Mucosa of descending colon (tissue), 3 donors: ENCODE results near the gene KAT6B. TPM values are rescaled to one million over a fixed set of nuclear protein-coding genes. Genes with fewer than 3 reads are reported as not detected.

Source experiments
- ATAC-seq: fragments of 200-7000 bp; cut with Tn5 transposase; one replicate; pipeline ENCODE4 v1.9.1; 2020; ENCODE audit warnings: mild to moderate bottlenecking, moderate library complexity
- DNase-seq, 3 donors: peaks; one replicate each; pipeline ENCODE4 v3.0.0-alpha.2; 2020
- H3K36me3 ChIP-seq: fragments of 200-600 bp; one replicate; pipeline ENCODE4 v1.8.0; 2021; ENCODE audit warnings: low read depth, mild to moderate bottlenecking
- H3K4me1 ChIP-seq: fragments of 200-600 bp; one replicate; pipeline ENCODE4 v1.8.0; 2021; ENCODE audit warnings: low read depth, mild to moderate bottlenecking
- H3K4me3 ChIP-seq: fragments of 200-600 bp; one replicate; pipeline ENCODE4 v1.8.0; 2021; ENCODE audit warnings: mild to moderate bottlenecking
- H3K9me3 ChIP-seq: fragments of 200-600 bp; one replicate; pipeline ENCODE4 v1.8.0; 2021; ENCODE audit warnings: mild to moderate bottlenecking
- CTCF ChIP-seq: fragments of 200-600 bp; IDR thresholded peaks from one replicate; pipeline ENCODE4 v1.8.0; 2022; ENCODE audit warnings: antibody characterized with exemption, mild to moderate bottlenecking
- intact Hi-C, 2 donors: fragments of 100-400 bp; cut with DNase I in 1 of 2; cut with micrococcal nuclease in 1 of 2; formaldehyde crosslinking; loops; one replicate each; pipeline versions ENCODE4 v1.11.0 to v1.11.1; 2022; cut with DNase I, micrococcal nuclease
- total RNA-seq, 3 donors: library from RNA; stranded (reverse); fragmentation: NEBNext Ultra II Directional in 2 of 3; extraction: Animal tissue kit (Norgen Biotek cat#: 25700) in 2 of 3; gene quantifications; one replicate each; pipeline versions ENCODE4 v1.2.1 to v1.2.4, GENCODE V29; 2021 to 2023
- donor health status: DM: no; HTN: no; CAD: no; lungs with moderate emphysema.
- donor health status: DM: no; HTN: no; CAD: no.
- donor health status: DM: no; HTN: yes; CAD: no.

Gene KAT6B
- total RNA-seq, 3 donors from 2014 or later = 29.5 to 60.5 (median 39.3) TPM

- H3K9me3 ChIP-seq = no peaks in the 10 kb centered on the region
- intact Hi-C loops = no loop called here
- TF ChIP-seq CTCF = no peak
- no peak overlapping the region for H3K4me3 ChIP-seq
- DNase-seq (no peak), ATAC-seq (no peak)
- no peaks in the 10 kb centered on the region for H3K4me1 ChIP-seq
- no peaks in the 10 kb centered on the region for H3K36me3 ChIP-seq
Observed at GRCh38 chr10:74808501-74808900, 17.9 kb upstream of the KAT6B start.

- intact Hi-C loops = no loop called here
- ATAC-seq = no peak
- Histone ChIP-seq H3K9me3 (no peaks in the 10 kb centered on the region), H3K36me3 (no peaks in the 10 kb centered on the region), H3K4me3 (no peak overlapping the region), H3K4me1 (no peaks in the 10 kb centered on the region)
- TF ChIP-seq CTCF = no peak
- no peak for DNase-seq
Observed at GRCh38 chr10:74810087-74810486, 16.3 kb upstream of the KAT6B start.

GRCh38 chr10:74813381-74814259 lies 12.8 kb upstream of the KAT6B start:
- ATAC-seq (no peak), DNase-seq (no peak)
- H3K9me3 ChIP-seq = no peaks in the 10 kb centered on the region
- H3K4me1 ChIP-seq = no peaks in the 10 kb centered on the region
- H3K36me3 ChIP-seq = no peaks in the 10 kb centered on the region
- no peak for TF ChIP-seq CTCF
- intact Hi-C loops = no loop called here
- H3K4me3 ChIP-seq = no peak overlapping the region

GRCh38 chr10:74814797-74815196 lies 11.6 kb upstream of the KAT6B start:
- Histone ChIP-seq H3K4me1 (no peaks in the 10 kb centered on the region), H3K36me3 (no peaks in the 10 kb centered on the region), H3K9me3 (no peaks in the 10 kb centered on the region), H3K4me3 (no peak overlapping the region)
- TF ChIP-seq CTCF = no peak
- no peak for ATAC-seq
- DNase-seq = no peak
- intact Hi-C loops = no loop called here

GRCh38 chr10:74816824-74817498 lies 9.4 kb upstream of the KAT6B start:
- TF ChIP-seq CTCF = no peak
- H3K36me3 ChIP-seq = no peaks in the 10 kb centered on the region
- DNase-seq (no peak), ATAC-seq (no peak)
- H3K9me3 ChIP-seq = no peaks in the 10 kb centered on the region
- intact Hi-C loops = no loop called here
- H3K4me1 ChIP-seq = no peaks in the 10 kb centered on the region
- no peak overlapping the region for H3K4me3 ChIP-seq
